8988T (cell line): ENCODE results near the gene BPIFB2.
"Not testable (repeated sequence)": the region's sequence is repeated elsewhere in the genome, so short reads cannot be mapped to it uniquely, and the experiment has no call there.

Experiments used
- DNase-seq: peaks from one replicate; pipeline ENCODE4 v3.0.0; 2011

Gene BPIFB2

DNA sequence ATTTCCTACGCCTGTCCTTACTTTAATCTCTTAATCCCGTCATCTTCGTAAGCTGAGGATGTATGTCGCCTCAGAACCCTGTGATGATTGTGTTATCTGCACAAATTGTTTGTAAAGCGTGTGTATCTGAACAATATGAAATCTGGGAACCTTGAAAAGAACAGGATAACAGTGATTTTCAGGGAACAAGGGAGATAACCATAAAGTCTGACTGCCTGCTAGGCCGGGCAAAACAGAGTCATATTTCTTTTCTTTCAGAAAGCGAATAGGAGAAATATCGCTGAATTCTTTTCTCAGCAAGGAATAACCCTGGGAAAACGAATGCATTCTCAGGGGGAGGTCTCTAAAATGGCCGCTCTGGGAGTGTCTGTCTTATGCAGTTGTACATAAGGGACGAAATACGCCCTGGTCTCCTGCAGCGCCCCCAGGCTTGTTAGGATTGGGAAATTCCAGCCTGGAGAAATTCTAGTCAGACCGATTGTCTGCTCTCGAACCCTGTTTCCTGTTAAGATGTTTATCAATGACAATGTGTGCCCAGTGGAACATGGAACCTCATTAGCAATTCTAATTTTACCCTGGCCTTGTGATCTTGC is 37.7 kb downstream of the BPIFB2 start:
- not testable (repeated sequence) for DNase-seq

DNA sequence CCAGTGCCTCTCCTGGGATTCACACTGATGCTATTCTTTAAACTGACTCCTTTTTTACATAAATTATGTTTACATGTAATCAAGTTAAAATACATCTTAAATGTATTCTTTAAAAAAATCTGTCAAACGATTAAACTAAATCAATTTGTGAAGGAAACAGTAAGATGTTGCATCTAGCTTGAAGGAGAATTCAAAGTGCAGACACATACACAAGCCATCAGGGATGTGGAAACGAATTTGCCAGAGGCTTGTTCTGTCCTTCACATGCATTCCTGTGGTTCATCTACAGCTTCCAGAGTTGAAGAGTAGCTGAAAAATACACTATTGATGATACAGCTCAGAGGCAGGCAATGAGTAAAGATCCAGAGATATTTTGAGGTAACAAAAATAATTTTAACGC is 38.9 kb downstream of the BPIFB2 start:
- DNase-seq, result no peak

DNA sequence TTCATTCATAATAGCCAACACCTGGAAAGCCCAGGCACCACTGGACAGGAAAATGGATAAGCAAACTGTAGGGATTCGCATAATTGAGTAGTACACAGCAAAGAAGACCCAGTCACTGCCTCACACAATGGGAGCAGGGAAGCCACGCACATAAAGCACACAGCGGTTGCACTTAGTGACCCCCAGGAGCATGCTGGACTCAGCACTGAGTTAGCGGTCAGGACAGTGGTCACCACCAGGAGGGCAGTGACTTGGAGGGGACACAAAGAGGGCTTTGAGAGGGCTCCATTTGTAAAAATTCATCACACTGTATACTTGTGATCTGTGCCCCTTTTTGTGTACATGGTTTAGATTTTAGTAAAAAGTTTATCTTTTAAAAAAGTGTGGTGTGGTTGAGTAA is 43.8 kb downstream of the BPIFB2 start:
- no peak for DNase-seq

DNA sequence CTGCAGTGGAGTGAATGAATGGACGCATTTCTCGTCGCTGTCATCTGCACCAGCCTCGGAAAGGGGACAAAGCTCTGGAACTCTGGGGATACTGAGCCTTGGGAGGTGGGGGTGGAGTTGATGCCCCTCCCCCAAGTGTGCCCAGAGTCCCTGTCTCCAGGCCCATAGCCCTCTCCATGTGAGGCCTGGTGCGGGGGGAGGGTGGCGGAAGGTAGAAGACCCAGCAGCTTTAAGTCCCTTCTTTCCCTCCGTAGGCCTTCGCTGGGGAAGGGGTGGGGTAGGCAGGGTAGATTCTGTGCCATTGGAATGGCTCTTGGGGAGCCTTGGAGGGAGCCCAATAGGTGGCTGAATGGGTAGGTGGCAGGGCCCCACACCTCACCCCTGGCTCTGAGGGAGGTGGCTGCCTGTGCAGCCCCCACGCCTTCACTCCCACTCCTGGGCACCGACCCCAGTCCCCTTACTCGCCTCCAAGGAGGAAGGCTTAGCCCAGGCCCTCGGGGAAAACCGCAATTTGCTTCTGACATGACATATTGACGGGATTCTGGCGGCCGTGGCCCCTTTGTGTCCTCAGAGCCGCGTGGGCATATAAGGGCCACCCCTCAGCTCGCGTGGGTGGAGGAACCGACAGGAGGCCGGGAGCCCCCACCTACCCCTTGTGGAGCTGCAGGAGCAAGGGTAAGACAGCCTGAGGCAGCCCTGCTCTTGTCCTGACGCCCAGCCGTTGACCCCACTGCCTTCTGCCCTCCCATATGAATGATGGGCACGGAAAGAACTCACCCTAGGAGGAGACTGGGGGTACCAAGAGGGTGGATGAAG is 46.0 kb downstream of the BPIFB2 start, which contains the start of gene BPIFB3:
TSS of gene BPIFB3 (plus strand) at position 613 of the 816 bp plus-strand sequence. CDS start 1,533 bp downstream, outside the sequence.
- no peak for DNase-seq

DNA sequence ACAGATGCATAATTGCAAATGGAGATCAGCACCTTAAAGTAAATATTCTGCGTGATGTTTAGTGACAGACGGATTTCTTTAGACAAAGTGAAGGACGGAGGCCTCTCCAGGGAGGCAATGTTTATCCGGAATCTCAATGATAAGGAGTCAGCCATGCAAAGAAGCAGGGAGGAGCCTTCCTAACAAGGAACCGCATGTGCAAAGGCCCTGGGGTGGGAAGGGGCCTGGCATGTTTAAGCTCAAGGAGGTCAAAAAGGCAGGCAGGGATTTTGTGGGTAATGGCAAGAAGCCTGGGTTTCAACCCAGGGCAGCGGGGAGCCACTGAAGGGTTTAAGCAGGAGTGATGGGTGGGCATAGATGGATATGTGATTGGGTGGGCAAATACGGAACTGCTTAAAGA is 46.9 kb downstream of the BPIFB2 start:
- no peak for DNase-seq

DNA sequence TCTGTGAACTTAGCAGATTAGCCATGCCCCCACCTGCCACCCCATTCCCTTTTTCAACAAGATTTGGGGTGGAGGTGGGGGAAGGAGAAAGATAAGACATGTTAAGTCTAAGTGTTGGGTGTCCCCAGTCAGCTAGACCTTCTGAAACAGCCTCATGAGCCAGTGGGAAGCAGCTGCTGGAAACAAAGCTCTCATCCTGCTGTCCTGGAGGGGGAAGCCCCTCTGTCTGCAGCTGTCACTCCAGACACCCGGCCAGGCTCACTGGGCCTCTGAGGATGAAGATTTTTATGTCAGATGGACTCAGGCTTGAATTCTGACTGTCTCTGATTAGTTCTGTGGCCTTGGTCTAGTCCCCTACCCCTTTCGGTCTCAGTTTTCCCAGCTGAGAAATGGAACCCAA is 47.3 kb downstream of the BPIFB2 start:
- DNase-seq, result no peak

DNA sequence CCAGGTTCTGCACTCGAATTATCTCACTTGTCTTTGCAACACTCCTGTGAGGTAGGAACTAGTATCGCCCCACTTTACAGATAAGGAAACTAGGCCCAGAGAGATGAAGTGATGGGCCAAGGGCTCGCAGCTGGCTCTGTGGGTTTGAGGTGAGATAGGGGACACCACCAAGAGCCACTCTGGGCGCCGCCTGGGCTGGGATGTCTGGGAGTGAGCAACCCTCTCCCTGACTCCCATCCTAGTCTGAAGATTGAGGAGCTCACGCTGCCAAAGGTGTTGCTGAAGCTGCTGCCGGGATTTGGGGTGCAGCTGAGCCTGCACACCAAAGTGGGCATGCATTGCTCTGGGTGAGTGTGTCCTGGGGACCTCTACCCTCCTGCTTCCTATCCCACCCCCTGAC is 51.6 kb downstream of the BPIFB2 start:
- DNase-seq, result no peak

DNA sequence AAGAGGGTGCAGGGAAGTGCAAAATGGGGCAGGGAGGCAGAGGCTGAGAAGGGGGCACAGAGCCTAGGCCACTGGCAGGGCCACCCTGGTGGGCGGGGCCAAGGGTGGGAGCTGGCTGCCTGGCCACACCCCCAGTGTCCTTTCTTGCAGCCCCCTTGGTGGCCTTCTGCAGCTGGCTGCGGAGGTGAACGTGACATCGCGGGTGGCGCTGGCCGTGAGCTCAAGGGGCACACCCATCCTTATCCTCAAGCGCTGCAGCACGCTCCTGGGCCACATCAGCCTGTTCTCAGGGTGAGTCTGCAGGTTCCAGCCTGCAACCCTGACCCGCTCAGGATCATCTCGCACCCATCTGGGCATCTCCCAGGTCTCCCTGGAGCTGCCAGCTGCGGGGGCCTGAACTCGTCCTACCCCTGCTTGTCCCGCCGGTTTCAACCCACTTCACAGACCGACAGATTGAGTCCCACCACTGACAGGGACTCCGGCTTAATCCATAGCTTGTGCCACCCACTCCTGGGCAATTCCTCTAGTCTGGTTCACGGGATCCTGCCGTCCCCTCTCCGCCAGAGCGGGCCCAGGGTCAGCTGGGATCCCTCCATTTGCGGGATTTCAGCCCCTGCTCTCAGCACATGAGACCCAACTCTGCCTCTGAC is 52.4 kb downstream of the BPIFB2 start:
- no peak for DNase-seq

DNA sequence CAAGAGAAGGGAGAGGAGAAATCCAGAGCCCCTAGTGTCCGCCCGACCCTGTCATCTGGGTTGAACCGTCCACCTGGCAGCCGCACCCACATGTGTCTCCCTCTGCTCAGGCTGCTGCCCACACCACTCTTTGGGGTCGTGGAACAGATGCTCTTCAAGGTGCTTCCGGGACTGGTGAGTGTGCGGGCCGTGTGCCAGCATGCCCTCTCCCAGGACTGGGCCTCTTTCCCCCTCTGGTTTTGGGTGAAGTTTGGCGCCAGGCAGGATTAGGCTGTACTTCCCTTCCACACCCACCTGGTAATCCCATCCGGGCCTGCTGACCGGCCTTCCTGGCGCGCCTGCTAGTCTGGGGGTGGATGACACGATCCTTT is 54.1 kb downstream of the BPIFB2 start:
- DNase-seq, result no peak

DNA sequence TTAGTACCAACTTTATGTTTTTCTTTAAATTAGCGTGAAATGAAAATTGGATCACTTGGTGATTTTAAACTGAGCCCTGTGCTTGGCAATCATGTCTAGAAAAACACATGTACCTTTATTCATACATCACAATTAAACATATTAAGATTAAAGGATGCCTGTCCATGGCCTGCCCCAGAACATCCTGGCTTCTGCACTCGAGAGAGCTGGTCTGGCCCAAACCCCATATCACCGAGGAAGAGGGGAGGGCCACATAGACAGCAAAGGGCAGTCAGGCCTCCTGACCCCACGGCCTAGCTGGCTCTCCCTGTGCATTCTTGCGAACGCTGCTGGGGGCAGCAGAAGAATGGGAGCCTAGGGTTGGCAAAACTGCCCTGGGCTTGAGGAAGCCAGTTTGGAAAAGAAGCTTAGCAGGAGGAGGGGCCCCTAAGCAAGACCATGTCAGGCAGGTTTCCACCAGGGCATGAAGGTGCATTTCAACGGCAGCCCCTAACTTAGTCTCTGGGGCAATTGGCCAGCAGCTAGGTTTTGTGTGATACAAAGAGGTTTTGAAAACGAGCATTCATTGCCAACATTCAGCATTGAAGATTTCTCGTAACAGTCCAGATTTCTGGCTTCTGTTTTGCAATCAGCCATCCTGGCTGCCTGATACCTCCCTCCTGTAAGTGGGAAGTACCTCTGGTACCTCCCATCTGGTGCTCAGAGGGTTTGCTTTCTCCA is 54.8 kb downstream of the BPIFB2 start:
- no peak for DNase-seq

DNA sequence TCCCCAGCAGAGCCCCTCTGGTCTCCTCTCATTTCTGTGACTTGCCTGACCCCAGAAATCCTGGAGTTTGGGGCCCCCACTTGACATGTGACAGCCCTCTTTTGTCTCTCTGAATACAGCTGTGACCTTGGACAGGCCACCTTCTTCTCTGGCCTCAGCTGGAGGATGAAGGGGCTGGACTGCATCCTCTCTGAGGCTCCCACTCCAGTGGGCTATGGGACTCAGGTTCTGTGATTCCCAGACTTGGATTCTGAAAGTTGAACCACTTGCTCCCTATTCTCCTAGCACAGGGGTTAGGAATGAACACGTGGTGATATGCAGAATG is 55.3 kb downstream of the BPIFB2 start:
- no peak for DNase-seq

DNA sequence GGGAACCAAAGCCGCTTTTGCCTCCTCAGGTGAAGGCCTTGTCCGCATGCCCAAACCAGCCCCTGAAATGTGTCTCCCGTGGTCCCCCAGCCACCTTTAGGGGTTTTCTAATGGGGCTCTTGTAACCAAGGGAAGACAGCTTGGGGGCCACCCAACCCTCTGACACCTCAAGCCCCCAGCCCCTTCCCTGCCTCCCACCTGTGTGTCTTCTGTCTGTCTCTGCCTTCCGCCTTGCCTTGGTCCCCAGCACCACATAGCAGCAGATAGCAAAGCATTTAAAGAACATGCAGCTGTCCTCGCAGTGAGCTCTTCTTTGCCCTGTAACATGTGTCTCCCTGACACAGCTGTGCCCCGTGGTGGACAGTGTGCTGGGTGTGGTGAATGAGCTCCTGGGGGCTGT is 55.8 kb downstream of the BPIFB2 start:
- no peak for DNase-seq

DNA sequence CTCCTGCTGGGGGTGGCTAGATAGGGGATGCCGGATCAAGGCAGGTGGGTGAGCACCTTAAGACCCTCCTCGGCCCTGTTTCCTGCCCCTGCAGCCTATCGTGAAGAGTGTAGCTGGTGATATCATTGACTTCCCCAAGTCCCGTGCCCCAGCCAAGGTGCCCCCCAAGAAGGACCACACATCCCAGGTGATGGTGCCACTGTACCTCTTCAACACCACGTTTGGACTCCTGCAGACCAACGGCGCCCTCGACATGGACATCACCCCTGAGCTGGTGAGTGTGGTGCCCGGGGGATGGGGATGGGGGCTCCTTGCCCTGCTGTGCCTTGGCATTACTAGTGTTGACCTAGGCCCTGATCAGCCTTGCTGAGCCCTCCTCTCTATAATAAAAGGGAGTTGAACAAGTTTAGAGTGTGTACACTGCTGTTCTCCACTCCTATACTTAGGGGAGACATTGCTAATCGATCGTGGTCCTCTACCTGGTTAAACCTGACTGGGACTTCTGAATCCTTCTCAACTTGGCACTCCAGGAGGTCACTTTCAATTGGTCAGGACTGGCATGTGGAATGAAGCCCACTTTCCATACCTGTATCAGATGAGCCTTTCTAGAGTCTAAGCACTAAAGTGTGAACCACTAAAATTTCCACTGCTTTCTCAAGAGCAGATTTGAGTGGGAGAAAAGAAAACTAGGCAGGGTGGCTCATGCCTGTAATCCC is 57.2 kb downstream of the BPIFB2 start:
- DNase-seq, result no peak

DNA sequence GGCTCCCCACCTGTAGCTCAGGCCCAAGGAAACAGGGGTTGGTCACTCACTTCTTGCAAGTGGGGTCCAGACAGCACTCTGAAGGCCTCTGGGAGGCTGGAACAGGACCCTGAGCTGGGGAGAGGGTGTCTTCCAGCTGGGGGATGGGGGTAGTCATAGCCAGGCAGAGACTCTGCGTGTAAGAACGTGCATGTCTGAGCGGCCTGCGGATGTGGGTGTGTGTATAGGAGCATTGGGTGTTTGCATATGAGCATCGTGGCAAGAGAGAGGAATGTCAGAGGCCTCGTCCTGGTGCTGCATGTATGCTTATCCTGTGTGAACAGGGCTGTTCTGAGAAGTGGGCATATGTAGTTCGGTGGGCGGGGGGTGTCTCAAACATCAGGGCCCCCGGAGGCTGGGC is 58.3 kb downstream of the BPIFB2 start:
- no peak for DNase-seq

DNA sequence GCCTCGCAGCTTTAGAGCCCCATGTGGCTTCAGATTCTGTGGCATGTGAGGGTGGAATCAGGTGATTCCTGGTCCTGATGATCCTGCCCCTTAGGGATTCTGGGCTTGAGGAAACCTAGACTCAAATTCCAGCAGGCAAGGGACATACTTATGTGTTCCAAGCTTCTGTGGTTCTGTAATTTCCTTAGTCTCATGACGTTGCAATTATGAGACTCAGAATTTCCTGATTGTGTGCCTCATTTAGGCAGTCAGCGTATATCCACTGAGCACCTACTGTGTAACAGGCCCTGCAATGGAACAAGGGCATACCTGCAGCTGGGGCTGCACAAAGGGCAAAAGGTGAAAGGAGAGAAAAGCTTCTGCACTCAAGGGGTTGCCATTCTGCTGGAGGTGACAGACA is 60.3 kb downstream of the BPIFB2 start:
- DNase-seq, result no peak

DNA sequence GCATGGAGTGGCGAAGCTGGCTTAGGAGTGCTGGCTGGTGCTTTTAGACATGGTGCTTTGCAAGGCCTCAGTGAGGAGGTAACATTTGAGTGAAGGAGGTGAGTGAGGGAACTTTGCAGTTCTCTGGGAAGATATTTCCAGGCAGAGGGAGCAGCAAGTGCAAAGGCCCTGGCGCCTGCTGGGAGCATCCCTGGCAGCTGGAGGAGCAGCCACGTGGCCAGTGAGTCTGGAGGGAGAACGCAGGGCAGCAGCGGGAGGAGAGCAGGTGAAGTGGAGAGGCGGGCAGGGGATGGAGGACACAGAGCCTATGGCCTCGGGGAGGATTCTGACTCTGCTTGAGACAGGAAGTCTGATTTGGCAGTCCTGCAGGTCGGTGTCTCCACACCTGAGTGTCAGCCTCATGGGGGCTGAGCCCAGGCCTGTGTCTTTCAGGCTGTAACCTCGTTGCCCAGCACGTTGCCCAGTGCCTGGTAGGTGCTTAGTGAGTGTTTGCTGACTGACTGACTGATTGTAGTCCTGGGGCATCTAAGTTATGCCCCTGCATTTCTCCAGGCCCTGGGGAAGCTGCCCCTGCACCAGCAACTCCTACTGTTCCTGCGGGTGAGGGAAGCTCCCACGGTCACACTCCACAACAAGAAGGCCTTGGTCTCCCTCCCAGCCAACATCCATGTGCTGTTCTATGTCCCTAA is 60.9 kb downstream of the BPIFB2 start:
- no peak for DNase-seq

DNA sequence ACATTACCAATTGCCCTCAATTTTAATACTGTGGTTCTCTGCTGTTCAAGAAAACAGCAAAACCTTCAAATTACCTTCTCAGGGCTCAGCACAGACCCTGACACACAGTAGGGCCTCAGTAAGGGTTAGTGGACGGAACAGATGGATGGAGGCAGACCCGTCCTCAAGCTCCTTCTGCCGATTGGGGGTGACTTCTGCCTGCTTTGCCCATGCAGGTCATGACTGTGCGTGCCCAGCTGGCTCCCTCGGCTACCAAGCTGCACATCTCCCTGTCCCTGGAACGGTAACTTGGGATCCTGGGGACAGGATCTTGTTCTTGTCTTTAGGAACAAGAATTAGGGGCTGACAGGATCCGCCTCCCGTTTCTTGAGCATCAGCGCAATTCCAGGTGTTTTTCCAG is 62.2 kb downstream of the BPIFB2 start:
- no peak for DNase-seq

DNA sequence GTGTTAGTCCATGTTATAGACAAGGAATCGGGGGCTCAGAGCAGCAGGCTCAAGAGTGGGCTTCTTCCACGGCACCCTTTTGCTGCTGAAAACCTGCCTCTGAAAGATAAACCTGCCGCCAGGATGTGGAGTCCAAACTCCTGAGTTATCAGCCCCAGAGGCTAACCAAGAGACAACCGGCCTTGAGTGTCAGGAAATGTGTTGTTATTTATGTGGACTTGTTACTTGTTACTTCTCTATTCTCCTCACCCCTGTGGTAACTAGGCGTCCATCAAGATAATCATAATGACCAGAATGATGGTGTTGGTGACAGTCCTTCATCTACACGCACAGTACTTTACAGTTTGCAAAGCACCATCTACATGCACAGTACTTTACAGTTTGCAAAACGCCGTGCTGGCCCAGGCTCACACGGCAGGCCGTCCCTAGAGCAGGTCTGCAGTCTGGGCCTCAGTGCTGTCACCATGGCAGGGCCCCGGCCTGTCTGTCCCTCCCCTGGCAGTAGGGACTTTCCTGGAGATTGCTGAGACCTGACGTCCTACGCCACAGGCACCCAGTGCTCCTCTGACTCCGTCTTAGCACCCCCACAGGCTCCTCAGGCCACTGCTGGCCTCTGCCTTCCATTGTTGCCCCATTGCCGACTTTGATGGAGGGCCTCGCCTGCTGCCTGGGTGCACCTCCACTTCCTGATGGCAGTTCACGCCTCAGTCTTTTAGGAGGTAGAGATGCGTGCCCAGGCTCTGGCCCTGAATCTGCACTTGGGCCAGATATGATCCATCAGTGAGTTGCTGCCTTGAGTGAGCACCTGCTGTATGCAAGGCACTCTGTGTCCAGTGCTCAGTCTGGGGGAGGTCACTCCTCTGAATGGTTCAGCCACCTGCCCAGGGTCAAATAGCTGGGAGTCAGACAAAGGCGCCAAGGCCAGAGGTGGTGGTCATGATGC is 62.9 kb downstream of the BPIFB2 start:
- no peak for DNase-seq

DNA sequence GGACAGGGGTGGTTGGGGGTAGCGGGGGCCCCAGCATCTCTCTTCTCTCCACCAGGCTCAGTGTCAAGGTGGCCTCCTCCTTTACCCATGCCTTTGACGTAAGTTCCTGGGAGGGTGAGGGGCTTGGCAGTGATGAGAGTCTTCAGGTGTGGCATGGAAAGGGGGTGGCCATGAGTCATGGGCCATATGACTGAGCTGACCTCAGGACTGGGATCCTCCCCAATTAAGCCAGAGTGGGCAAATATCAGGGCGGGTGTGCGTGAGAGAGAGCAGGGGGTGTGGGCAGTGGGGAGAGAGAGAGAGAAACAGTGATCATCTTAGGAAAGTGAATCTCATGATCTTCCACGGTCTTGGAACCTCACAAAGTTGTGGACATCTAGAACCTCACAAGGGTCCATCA is 63.7 kb downstream of the BPIFB2 start:
- no peak for DNase-seq

DNA sequence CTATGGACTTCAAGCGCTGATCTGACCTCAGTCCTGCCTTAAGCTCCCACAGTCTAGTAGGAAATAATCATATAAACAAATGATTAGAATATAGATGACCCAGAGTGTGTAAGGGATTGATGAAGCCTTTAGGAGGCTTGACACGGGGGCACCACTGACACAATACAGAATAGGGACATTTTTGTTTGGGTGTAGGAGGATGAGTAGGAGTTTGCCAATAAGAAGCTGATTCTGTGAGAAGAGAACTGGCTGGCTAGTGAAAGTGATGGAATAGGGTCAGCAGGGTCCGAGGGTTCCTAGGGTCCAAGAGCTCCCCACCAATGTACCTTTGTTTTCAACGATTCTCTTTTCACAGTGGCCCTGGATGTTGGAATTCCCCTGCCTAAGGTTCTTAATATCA is 64.9 kb downstream of the BPIFB2 start:
- no peak for DNase-seq

DNA sequence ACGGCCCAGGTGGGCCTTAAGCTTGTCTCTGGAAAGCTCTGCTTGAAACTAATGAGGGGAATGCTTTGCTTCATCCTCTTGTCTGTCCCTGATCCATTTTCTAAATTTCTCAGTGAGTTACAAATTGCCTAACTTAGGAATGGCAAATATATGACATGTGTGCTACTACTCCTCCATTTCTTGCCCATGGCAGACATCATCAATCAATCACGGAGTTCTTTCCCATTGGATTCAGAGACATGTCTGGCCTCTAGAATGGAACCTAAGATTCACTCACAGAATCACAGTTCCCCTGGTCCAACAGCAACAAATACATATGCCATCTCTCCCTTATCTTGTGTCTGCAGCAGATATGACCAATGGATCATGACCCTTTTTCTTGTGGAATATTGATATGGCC is 65.3 kb downstream of the BPIFB2 start:
- no peak for DNase-seq
